GM21528 (cell line): ENCODE measurements around the gene GRM3.
"Not testable (repeated sequence)": the region's sequence is repeated elsewhere in the genome, so short reads cannot be mapped to it uniquely, and the experiment has no call there.

Source experiments
- ATAC-seq: cut with Tn5 transposase; IDR thresholded peaks from one replicate; pipeline ENCODE4 v1.9.1; 2021; ENCODE audit warnings: mild to moderate bottlenecking, moderate library complexity; ENCODE audit not compliant: unreplicated experiment, low FRiP score

Gene GRM3

GRCh38 chr7:86643561-86644281, at the start of gene GRM3:
Gene GRM3 (plus strand): TSS chr7:86643909. CDS start chr7:86765146, 121,237 bp downstream.
- no peak for ATAC-seq

- no peak for ATAC-seq
Observed at GRCh38 chr7:86598311-86598710, 45.4 kb upstream of the GRM3 start.

GRCh38 chr7:86598721-86599120, 45.0 kb upstream of the GRM3 start:
- no peak for ATAC-seq

- no peak for ATAC-seq
Observed at GRCh38 chr7:86600506-86601290, 43.0 kb upstream of the GRM3 start.

GRCh38 chr7:86615711-86616110, 28.0 kb upstream of the GRM3 start:
- not testable (repeated sequence) for ATAC-seq

GRCh38 chr7:86644282-86645224, 844 bp downstream of the GRM3 start:
- no peak for ATAC-seq

GRCh38 chr7:86645225-86645608, 1.5 kb downstream of the GRM3 start:
- ATAC-seq, result no peak

- no peak for ATAC-seq
Observed at GRCh38 chr7:86645676-86646276, 2.1 kb downstream of the GRM3 start.

GRCh38 chr7:86647385-86648094, 3.8 kb downstream of the GRM3 start:
- no peak for ATAC-seq

- no peak for ATAC-seq
Observed at GRCh38 chr7:86648169-86648568, 4.5 kb downstream of the GRM3 start.

- ATAC-seq, result no peak
Observed at GRCh38 chr7:86653919-86654659, 10.4 kb downstream of the GRM3 start.

- ATAC-seq, result no peak
Observed at GRCh38 chr7:86657948-86658347, 14.2 kb downstream of the GRM3 start.

GRCh38 chr7:86660950-86661462, 17.3 kb downstream of the GRM3 start:
- ATAC-seq, result no peak

GRCh38 chr7:86664486-86664885, 20.8 kb downstream of the GRM3 start:
- no peak for ATAC-seq

- no peak for ATAC-seq
Observed at GRCh38 chr7:86664991-86665390, 21.3 kb downstream of the GRM3 start.

GRCh38 chr7:86665669-86666068, 22.0 kb downstream of the GRM3 start:
- no peak for ATAC-seq

- ATAC-seq, result no peak
Observed at GRCh38 chr7:86667732-86668131, 24.0 kb downstream of the GRM3 start.

GRCh38 chr7:86668315-86668714, 24.6 kb downstream of the GRM3 start:
- no peak for ATAC-seq

- no peak for ATAC-seq
Observed at GRCh38 chr7:86687831-86688230, 44.1 kb downstream of the GRM3 start.
